ENCODE results near the gene TAF1.
"Not testable (repeated sequence)": the region's sequence is repeated elsewhere in the genome, so short reads cannot be mapped to it uniquely, and the experiment has no call there.

TAF1 gene

DNA sequence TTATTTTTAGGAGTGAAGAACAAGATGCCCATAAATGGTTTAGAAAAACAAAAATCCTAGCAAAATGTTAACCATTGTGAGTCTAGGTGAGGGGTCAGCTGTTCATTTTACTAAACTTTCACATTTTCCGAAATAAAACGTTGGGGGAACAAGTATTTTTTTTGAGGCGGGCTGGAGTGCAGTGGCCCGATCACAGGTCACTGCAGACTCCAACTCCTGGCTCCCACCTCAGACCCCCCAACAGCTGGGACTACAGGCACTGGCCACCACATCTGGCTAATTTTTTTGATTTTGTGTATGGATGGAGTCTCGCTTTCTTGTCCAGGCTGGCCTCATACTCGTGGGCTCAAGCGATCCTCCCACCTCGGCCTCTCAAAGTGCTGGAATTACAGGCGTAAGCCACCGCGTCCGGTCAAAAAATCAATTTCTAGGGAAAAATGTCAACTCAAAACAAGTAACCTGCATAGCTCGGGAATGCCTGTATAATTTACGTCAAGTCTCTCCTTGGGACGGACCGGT lies 742 bp upstream of the TAF1 start:
- peaks cover 10% of the 10 kb centered on the region for H3K4me1 ChIP-seq (ENCODE audit: control insufficient read depth, insufficient read depth, low read length, poor library complexity, severe bottlenecking)
- peak overlapping the region; percentile 60 for H3K4me3 ChIP-seq (ENCODE audit: insufficient read depth, low read depth, low read length, poor library complexity, severe bottlenecking)
- peak overlapping the region; percentile 87 for H3K27ac ChIP-seq (ENCODE audit: insufficient read depth, low read length, poor library complexity, severe bottlenecking)
- DNase-seq, result no peak
- H3K9me3 ChIP-seq (ENCODE audit: control insufficient read depth, low read length), result no peaks in the 10 kb centered on the region
- no peaks in the 10 kb centered on the region for H3K36me3 ChIP-seq (ENCODE audit: control insufficient read depth, insufficient read depth, low read length)
- no peaks in the 10 kb centered on the region for H3K27me3 ChIP-seq (replicated peaks; ENCODE audit: control insufficient read depth, insufficient read depth, low read length, poor library complexity, severe bottlenecking)

DNA sequence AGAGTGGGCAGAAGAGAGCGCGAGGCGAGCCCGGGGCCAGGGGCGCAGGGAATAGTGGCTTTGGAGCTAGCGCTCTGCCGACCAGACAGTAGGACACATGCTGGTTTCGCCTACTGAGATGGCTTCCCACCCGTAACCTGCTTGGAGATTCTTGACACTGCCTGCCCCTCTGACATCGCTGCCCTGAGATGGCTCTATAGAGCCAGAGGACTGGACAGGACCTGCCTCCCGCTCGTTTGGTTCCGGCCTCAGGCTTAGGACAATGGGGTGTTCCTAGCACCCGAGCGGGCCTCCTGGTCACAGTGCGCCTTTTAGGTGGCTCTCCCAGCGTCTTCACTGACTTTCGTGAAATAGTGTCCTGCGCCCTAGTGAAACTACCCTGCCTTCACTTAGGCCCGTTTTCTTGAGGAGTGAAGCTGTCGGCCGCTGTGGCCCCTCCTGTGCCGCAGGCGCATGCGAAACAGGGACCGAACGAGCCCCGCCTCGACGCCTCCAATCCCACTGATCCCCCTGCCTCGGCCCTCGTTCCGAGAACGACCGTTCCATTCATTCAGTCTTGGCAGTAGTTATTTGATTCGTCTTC lies 608 bp downstream of the TAF1 start:
- H3K4me3 ChIP-seq (ENCODE audit: insufficient read depth, low read depth, low read length, poor library complexity, severe bottlenecking), result peak overlapping the region; percentile 63
- no peaks in the 10 kb centered on the region for H3K9me3 ChIP-seq (ENCODE audit: control insufficient read depth, low read length)
- DNase-seq, result peak in 1 of 3 donors; percentile 9
- H3K27ac ChIP-seq (ENCODE audit: insufficient read depth, low read length, poor library complexity, severe bottlenecking), result peak overlapping the region; percentile 77
- peaks cover 10% of the 10 kb centered on the region for H3K4me1 ChIP-seq (ENCODE audit: control insufficient read depth, insufficient read depth, low read length, poor library complexity, severe bottlenecking)
- peaks cover 2% of the 10 kb centered on the region for H3K36me3 ChIP-seq (ENCODE audit: control insufficient read depth, insufficient read depth, low read length)
- H3K27me3 ChIP-seq (replicated peaks; ENCODE audit: control insufficient read depth, insufficient read depth, low read length, poor library complexity, severe bottlenecking), result no peaks in the 10 kb centered on the region

GRCh38 chrX:71367396-71367795 lies 1.2 kb downstream of the TAF1 start:
- Histone ChIP-seq H3K36me3 (ENCODE audit: control insufficient read depth, insufficient read depth, low read length) (peaks cover 6% of the 10 kb centered on the region), H3K4me3 (ENCODE audit: insufficient read depth, low read depth, low read length, poor library complexity, severe bottlenecking) (peak overlapping the region; percentile 63), H3K4me1 (ENCODE audit: control insufficient read depth, insufficient read depth, low read length, poor library complexity, severe bottlenecking) (peaks cover 10% of the 10 kb centered on the region), H3K27ac (ENCODE audit: insufficient read depth, low read length, poor library complexity, severe bottlenecking) (peak overlapping the region; percentile 77), H3K27me3 (replicated peaks; ENCODE audit: control insufficient read depth, insufficient read depth, low read length, poor library complexity, severe bottlenecking) (no peaks in the 10 kb centered on the region), H3K9me3 (ENCODE audit: control insufficient read depth, low read length) (no peaks in the 10 kb centered on the region)
- DNase-seq, result no peak

DNA sequence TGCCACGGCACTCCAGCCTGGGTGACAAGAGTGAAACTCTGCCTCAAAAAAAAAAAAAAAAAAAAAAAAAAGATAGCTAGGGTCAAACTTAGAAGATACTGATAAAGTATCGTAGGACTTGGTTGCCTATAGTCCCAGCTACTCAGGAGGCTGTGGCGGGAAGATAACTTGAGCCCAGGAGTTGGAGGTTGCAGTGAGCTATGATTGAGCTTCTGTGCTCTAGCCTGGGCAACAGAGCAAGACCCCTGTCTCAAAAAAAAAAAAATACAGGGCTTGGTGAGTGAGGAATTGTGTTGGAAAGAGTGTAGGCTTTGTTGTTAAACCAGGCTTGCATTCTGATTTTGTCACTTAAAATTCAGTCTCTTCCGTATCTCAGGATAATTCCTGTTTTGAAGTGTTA lies 6.2 kb downstream of the TAF1 start:
- no peak overlapping the region for H3K4me3 ChIP-seq (ENCODE audit: insufficient read depth, low read depth, low read length, poor library complexity, severe bottlenecking)
- no peaks in the 10 kb centered on the region for H3K9me3 ChIP-seq (ENCODE audit: control insufficient read depth, low read length)
- DNase-seq, result no peak
- H3K27me3 ChIP-seq (replicated peaks; ENCODE audit: control insufficient read depth, insufficient read depth, low read length, poor library complexity, severe bottlenecking), result no peaks in the 10 kb centered on the region
- H3K27ac ChIP-seq (ENCODE audit: insufficient read depth, low read length, poor library complexity, severe bottlenecking), result no peak overlapping the region
- H3K4me1 ChIP-seq (ENCODE audit: control insufficient read depth, insufficient read depth, low read length, poor library complexity, severe bottlenecking), result peaks cover 7% of the 10 kb centered on the region
- H3K36me3 ChIP-seq (ENCODE audit: control insufficient read depth, insufficient read depth, low read length), result peaks cover 26% of the 10 kb centered on the region

DNA sequence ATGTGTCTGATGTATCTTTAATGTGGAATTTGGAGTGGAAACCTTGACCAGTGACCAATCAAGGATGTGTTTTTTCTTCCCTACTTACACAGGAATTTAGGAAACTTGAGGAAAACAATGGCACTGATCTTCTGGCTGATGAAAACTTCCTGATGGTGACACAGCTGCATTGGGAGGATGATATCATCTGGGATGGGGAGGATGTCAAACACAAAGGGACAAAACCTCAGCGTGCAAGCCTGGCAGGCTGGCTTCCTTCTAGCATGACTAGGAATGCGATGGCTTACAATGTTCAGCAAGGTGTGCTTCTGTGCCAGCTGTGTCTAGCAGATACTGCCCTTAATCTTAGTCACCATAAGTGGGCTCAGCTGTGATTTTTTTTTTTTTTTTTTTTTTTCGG lies 12.6 kb downstream of the TAF1 start:
- no peak for DNase-seq
- Histone ChIP-seq H3K9me3 (ENCODE audit: control insufficient read depth, low read length) (no peaks in the 10 kb centered on the region), H3K36me3 (ENCODE audit: control insufficient read depth, insufficient read depth, low read length) (peaks cover 45% of the 10 kb centered on the region)

DNA sequence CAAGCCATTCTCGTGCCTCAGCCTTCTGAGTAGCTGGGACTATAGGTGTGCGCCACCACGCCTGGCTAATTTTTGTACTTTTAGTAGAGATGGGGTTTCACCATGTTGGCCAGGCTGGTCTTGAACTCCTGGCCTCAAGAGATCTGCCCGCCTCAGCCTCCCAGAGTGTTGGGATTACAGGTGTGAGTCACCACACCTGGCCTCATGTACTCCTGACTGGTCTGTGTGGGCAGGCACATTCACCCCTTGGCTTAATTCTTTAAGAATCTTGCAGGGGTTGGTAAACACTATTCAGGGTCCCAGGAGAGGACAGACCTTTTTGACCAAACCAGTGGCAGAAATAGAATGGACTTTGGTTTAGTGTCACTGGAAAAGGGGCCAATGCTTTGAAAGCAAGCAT lies 25.6 kb downstream of the TAF1 start:
- H3K9me3 ChIP-seq (ENCODE audit: control insufficient read depth, low read length); H3K27me3 ChIP-seq (replicated peaks; ENCODE audit: control insufficient read depth, insufficient read depth, low read length, poor library complexity, severe bottlenecking); H3K27ac ChIP-seq (ENCODE audit: insufficient read depth, low read length, poor library complexity, severe bottlenecking); DNase-seq; H3K4me1 ChIP-seq (ENCODE audit: control insufficient read depth, insufficient read depth, low read length, poor library complexity, severe bottlenecking); H3K4me3 ChIP-seq (ENCODE audit: insufficient read depth, low read depth, low read length, poor library complexity, severe bottlenecking): not testable (repeated sequence)
- H3K36me3 ChIP-seq (ENCODE audit: control insufficient read depth, insufficient read depth, low read length), result peaks cover 60% of the 10 kb centered on the region

More for the DNA sequence above, 12.6 kb downstream of the TAF1 start:
- H3K27me3 ChIP-seq (replicated peaks; ENCODE audit: control insufficient read depth, insufficient read depth, low read length, poor library complexity, severe bottlenecking), result no peaks in the 10 kb centered on the region
- no peaks in the 10 kb centered on the region for H3K4me1 ChIP-seq (ENCODE audit: control insufficient read depth, insufficient read depth, low read length, poor library complexity, severe bottlenecking)
- H3K27ac ChIP-seq (ENCODE audit: insufficient read depth, low read length, poor library complexity, severe bottlenecking), result no peak overlapping the region
- H3K4me3 ChIP-seq (ENCODE audit: insufficient read depth, low read depth, low read length, poor library complexity, severe bottlenecking), result no peak overlapping the region

DNA sequence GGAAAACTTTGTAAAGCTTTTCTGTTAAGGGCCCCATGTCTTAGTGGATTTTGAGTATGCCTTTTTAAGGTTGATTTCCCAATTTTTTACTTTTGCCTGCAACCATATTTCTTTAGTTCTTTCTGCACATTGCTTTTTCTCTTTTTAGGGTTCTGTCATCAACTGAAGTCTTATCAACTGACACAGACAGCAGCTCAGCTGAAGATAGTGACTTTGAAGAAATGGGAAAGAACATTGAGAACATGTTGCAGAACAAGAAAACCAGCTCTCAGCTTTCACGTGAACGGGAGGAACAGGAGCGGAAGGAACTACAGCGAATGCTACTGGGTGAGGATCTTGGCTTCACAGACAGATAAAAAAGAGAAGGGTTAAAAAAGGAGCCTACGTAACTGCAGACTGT lies 27.8 kb downstream of the TAF1 start:
- Histone ChIP-seq H3K27me3 (replicated peaks; ENCODE audit: control insufficient read depth, insufficient read depth, low read length, poor library complexity, severe bottlenecking) (no peaks in the 10 kb centered on the region), H3K36me3 (ENCODE audit: control insufficient read depth, insufficient read depth, low read length) (peaks cover 49% of the 10 kb centered on the region), H3K4me1 (ENCODE audit: control insufficient read depth, insufficient read depth, low read length, poor library complexity, severe bottlenecking) (no peaks in the 10 kb centered on the region), H3K27ac (ENCODE audit: insufficient read depth, low read length, poor library complexity, severe bottlenecking) (no peak overlapping the region), H3K4me3 (ENCODE audit: insufficient read depth, low read depth, low read length, poor library complexity, severe bottlenecking) (no peak overlapping the region), H3K9me3 (ENCODE audit: control insufficient read depth, low read length) (no peaks in the 10 kb centered on the region)
- no peak for DNase-seq

DNA sequence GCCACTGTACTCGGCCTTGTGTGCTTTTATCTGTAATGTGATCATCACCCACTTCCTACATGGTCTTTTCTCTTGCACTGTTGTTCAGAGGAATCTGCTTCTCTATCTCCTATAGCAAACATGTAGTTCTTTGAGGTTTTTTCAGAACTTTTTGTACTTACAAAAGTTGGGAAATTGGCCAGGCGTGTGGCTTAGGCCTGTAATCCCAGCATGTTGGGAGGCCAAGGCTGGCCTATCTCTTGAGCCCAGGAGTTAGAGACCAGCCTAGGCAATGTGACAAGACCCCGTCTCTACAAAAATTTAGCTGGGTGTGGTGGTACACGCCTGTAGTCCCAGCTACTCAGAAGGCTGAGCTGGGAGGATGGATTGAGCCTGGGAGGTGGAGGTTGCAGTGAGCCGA lies 30.4 kb downstream of the TAF1 start:
- no peaks in the 10 kb centered on the region for H3K4me1 ChIP-seq (ENCODE audit: control insufficient read depth, insufficient read depth, low read length, poor library complexity, severe bottlenecking)
- peaks cover 28% of the 10 kb centered on the region for H3K36me3 ChIP-seq (ENCODE audit: control insufficient read depth, insufficient read depth, low read length)
- DNase-seq, result no peak
- no peak overlapping the region for H3K4me3 ChIP-seq (ENCODE audit: insufficient read depth, low read depth, low read length, poor library complexity, severe bottlenecking)
- H3K9me3 ChIP-seq (ENCODE audit: control insufficient read depth, low read length), result no peaks in the 10 kb centered on the region
- H3K27ac ChIP-seq (ENCODE audit: insufficient read depth, low read length, poor library complexity, severe bottlenecking), result no peak overlapping the region
- no peaks in the 10 kb centered on the region for H3K27me3 ChIP-seq (replicated peaks; ENCODE audit: control insufficient read depth, insufficient read depth, low read length, poor library complexity, severe bottlenecking)

- Histone ChIP-seq H3K4me1 (ENCODE audit: control insufficient read depth, insufficient read depth, low read length, poor library complexity, severe bottlenecking) (no peaks in the 10 kb centered on the region), H3K36me3 (ENCODE audit: control insufficient read depth, insufficient read depth, low read length) (peaks cover 9% of the 10 kb centered on the region), H3K27me3 (replicated peaks; ENCODE audit: control insufficient read depth, insufficient read depth, low read length, poor library complexity, severe bottlenecking) (no peaks in the 10 kb centered on the region), H3K4me3 (ENCODE audit: insufficient read depth, low read depth, low read length, poor library complexity, severe bottlenecking) (no peak overlapping the region), H3K27ac (ENCODE audit: insufficient read depth, low read length, poor library complexity, severe bottlenecking) (no peak overlapping the region), H3K9me3 (ENCODE audit: control insufficient read depth, low read length) (no peaks in the 10 kb centered on the region)
- DNase-seq, result no peak
These were observed 34.6 kb downstream of the TAF1 start for GRCh38 chrX:71400710-71401109.

- not testable (repeated sequence) for DNase-seq
These were observed 50.1 kb downstream of the TAF1 start for GRCh38 chrX:71416260-71416659.

More at GRCh38 chrX:71416260-71416659, 50.1 kb downstream of the TAF1 start:
- H3K36me3 ChIP-seq (ENCODE audit: control insufficient read depth, insufficient read depth, low read length); H3K27ac ChIP-seq (ENCODE audit: insufficient read depth, low read length, poor library complexity, severe bottlenecking); H3K9me3 ChIP-seq (ENCODE audit: control insufficient read depth, low read length); H3K4me1 ChIP-seq (ENCODE audit: control insufficient read depth, insufficient read depth, low read length, poor library complexity, severe bottlenecking); H3K27me3 ChIP-seq (replicated peaks; ENCODE audit: control insufficient read depth, insufficient read depth, low read length, poor library complexity, severe bottlenecking); H3K4me3 ChIP-seq (ENCODE audit: insufficient read depth, low read depth, low read length, poor library complexity, severe bottlenecking): not testable (repeated sequence)
